Measurements from ENCODE around the gene PIH1D1. TPM values are rescaled to one million over a fixed set of nuclear protein-coding genes. Genes with fewer than 3 reads are reported as not detected.

PIH1D1 gene
- total and polyA plus RNA-seq, 2 donors (not counting 3 experiments of a cell fraction or from before 2014, with no cell fraction given): 83.2 to 86.9 TPM

DNA sequence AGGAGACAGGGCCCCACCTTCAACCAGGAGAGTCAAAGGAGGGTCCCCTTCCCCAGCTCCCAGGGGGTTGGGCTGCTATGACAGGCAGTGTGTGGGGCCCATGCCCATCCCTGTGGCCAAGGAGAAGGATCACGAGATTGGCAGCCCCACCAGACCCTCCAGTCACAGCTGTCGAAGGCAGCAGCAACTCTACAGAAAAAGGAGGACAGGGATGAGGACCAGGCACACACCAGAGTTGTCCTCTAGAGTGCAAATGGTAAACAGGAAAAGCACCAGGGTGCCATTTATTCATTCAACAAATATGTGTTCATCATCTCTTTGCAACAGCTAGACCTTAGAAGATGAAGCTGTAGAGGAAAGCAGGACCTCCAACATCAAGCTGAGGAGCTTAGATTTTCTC is 32.4 kb downstream of the PIH1D1 start:
- H3K79me2 ChIP-seq (ENCODE audit: control insufficient read depth, insufficient read depth, low read length): no peaks in the 10 kb centered on the region
- H3K4me1 ChIP-seq (ENCODE audit: control insufficient read depth, extremely low read depth, insufficient read depth, low read length): no peaks in the 10 kb centered on the region
- TF ChIP-seq FOS (IDR thresholded peaks at IDR 0.05; ENCODE audit: borderline replicate concordance, insufficient read depth, low read length): no peak
- TF ChIP-seq GATA2 (IDR thresholded peaks at IDR 0.05; ENCODE audit: insufficient read depth, insufficient read length, low read depth, low read length): no peak
- no peak for TF ChIP-seq POLR2AphosphoS5 (IDR thresholded peaks at IDR 0.05; ENCODE audit: insufficient read depth, low read depth, low read length)
- TF ChIP-seq JUN (IDR thresholded peaks at IDR 0.05; ENCODE audit: borderline replicate concordance, insufficient read depth, insufficient read length, low read depth): no peak
- no peak for TF ChIP-seq POLR2A (IDR thresholded peaks at IDR 0.05; ENCODE audit: low read depth, low read length)
- TF ChIP-seq, protein P1, sequence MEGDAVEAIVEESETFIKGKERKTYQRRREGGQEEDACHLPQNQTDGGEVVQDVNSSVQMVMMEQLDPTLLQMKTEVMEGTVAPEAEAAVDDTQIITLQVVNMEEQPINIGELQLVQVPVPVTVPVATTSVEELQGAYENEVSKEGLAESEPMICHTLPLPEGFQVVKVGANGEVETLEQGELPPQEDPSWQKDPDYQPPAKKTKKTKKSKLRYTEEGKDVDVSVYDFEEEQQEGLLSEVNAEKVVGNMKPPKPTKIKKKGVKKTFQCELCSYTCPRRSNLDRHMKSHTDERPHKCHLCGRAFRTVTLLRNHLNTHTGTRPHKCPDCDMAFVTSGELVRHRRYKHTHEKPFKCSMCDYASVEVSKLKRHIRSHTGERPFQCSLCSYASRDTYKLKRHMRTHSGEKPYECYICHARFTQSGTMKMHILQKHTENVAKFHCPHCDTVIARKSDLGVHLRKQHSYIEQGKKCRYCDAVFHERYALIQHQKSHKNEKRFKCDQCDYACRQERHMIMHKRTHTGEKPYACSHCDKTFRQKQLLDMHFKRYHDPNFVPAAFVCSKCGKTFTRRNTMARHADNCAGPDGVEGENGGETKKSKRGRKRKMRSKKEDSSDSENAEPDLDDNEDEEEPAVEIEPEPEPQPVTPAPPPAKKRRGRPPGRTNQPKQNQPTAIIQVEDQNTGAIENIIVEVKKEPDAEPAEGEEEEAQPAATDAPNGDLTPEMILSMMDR (IDR thresholded peaks at IDR 0.05; ENCODE audit: extremely low read depth in 1 of 2, insufficient read depth in 1 of 2, low read depth in 1 of 2, low read length in 2 of 2): no peak
- TF ChIP-seq EZH2 (IDR thresholded peaks at IDR 0.05; ENCODE audit: borderline replicate concordance, low read depth, low read length, severe bottlenecking): no peak
- TF ChIP-seq, protein P2, sequence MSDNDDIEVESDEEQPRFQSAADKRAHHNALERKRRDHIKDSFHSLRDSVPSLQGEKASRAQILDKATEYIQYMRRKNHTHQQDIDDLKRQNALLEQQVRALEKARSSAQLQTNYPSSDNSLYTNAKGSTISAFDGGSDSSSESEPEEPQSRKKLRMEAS (IDR thresholded peaks at IDR 0.05; ENCODE audit: insufficient read depth, insufficient read length): no peak
- no peak for TF ChIP-seq MYC (IDR thresholded peaks at IDR 0.05; ENCODE audit: low read depth, low read length)
- no peaks in the 10 kb centered on the region for H3K9me1 ChIP-seq (replicated peaks; ENCODE audit: control insufficient read depth, extremely low read depth, insufficient read depth, low read length)
- no TSS peak for BruUV-seq (replicated peaks)
- no peaks in the 10 kb centered on the region for H3K9me3 ChIP-seq (replicated peaks; ENCODE audit: control insufficient read depth, insufficient read depth, low read length)
- ChIA-PET CTCF (interaction anchor here (0.9 to 1.2 kb wide), 2 partner anchors 8 to 17 kb away, joined by 3 to 4 read pairs; no protein-coding TSS in a partner anchor), POLR2A (no interaction called here)
- H3K27ac ChIP-seq (ENCODE audit: insufficient read depth, low read depth, low read length): no peak overlapping the region
- intact Hi-C loops (cut with micrococcal nuclease): no loop called here
- H3K36me3 ChIP-seq (ENCODE audit: control insufficient read depth in 2 of 2, extremely low read depth in 1 of 2, insufficient read depth in 2 of 2, low read length in 2 of 2): no peaks in the 10 kb centered on the region
- no peak overlapping the region for H2AFZ ChIP-seq (ENCODE audit: low read depth, low read length)
- no peak overlapping the region for H3K4me2 ChIP-seq (ENCODE audit: insufficient read depth, low read length)
- FAIRE-seq: no peak
- H3K9ac ChIP-seq (replicated peaks; ENCODE audit: extremely low read depth, insufficient read depth, low read length): no peak overlapping the region
- no peak overlapping the region for H3K4me3 ChIP-seq (replicated peaks in 1 of 3; ENCODE audit: insufficient read depth in 1 of 3, low read depth in 1 of 3, low read length in 3 of 3)
- dilution Hi-C loops (cut with MboI; ENCODE audit: extremely low pct_ligation_motif_present, low sequenced_read_pairs): no loop called here
- H4K20me1 ChIP-seq (replicated peaks; ENCODE audit: control insufficient read depth, extremely low read depth, insufficient read depth, low read length): no peaks in the 10 kb centered on the region
- H3K27me3 ChIP-seq (ENCODE audit: control insufficient read depth in 2 of 2, insufficient read depth in 2 of 2, low read length in 2 of 2): peaks cover 43 to 61% of the 10 kb centered on the region in 2 experiments
- no peak for DNase-seq (ENCODE audit: low read depth, low spot score)

Data from endothelial cell of umbilical vein (primary cell).